ENCODE results near the gene MUSK.

The MUSK gene

DNA sequence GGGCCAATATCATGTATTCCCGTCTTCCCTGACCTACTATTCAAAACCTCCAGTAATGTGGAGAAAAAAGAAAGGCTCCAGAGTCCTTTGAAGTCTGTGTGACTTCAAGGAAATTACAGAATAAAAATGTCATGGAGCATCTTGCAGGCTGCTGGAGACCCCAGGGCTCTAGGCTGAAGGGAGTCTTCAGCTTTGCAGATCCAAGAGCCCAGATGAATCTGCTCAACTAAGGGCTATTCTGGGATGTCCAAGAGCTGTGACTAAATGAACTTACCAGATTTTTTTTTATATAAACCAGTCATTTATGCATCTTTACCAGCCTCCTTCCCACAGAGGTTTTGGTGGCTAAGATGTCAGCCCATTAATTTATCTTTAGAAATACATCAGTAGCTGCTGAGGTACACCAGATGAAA lies 167.3 kb downstream of the MUSK start:
- DNase-seq (ENCODE audit: low read depth) = peak; percentile 71
- TF ChIP-seq, protein P1, sequence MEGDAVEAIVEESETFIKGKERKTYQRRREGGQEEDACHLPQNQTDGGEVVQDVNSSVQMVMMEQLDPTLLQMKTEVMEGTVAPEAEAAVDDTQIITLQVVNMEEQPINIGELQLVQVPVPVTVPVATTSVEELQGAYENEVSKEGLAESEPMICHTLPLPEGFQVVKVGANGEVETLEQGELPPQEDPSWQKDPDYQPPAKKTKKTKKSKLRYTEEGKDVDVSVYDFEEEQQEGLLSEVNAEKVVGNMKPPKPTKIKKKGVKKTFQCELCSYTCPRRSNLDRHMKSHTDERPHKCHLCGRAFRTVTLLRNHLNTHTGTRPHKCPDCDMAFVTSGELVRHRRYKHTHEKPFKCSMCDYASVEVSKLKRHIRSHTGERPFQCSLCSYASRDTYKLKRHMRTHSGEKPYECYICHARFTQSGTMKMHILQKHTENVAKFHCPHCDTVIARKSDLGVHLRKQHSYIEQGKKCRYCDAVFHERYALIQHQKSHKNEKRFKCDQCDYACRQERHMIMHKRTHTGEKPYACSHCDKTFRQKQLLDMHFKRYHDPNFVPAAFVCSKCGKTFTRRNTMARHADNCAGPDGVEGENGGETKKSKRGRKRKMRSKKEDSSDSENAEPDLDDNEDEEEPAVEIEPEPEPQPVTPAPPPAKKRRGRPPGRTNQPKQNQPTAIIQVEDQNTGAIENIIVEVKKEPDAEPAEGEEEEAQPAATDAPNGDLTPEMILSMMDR (conservative IDR thresholded peaks at IDR 0.05; ENCODE audit: control insufficient read depth, insufficient read depth, low read depth, low read length) = no peak
- no peak overlapping the region for H3K4me3 ChIP-seq (ENCODE audit: control insufficient read depth, low read depth, low read length)

DNA sequence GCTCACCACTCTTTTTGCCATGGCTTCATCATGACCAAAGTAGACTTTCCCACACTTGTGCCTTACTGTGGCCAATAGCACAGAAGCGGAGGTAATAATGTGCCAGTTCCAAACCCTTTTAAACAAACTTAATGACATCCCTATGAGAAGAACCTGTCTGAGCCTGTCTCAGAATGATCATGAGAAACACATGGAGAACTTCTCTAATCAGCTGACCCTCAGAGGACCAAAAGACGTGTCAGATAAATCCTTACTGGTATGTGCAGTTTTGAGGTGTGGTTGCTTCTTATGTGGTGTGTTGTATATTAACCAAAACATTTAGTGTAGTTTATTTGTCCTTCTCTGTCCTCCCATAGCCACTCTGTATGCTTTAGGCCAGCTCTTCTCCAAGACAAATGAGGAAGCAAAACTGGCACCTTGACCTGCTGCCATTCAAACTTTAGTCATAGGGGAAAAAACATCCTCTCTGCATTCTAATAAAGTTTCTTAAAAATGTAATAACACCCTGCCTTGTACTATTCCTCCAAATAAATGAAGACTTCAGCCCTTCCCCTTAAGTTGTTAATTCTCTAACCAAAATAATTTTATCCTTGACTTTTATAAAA lies 168.9 kb downstream of the MUSK start:
- no peak overlapping the region for H3K4me3 ChIP-seq (ENCODE audit: control insufficient read depth, low read depth, low read length)
- DNase-seq (ENCODE audit: low read depth) = no peak
- TF ChIP-seq, protein P1 (conservative IDR thresholded peaks at IDR 0.05; ENCODE audit: control insufficient read depth, insufficient read depth, low read depth, low read length) = no peak

DNA sequence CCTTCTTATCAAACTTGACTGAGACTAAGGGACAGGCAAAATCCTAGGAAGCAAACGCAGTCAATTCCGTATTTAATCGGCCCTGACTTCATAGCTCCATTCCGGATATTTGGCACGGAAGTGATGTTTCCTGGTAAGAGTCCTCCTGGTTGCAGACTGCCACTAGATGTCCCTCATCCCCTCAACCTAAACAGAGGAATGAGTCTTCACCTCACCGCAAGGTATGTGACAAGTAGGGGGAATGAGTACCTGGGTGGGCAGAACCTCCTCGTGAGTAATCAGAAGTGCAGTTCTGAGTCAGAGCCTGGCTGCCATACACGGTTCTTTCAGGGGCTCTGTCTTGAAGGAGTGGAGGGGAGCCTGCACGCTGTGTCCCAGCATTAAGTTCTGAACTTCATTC lies 173.6 kb downstream of the MUSK start:
- H3K4me3 ChIP-seq (ENCODE audit: control insufficient read depth, low read depth, low read length) = no peak overlapping the region

DNA sequence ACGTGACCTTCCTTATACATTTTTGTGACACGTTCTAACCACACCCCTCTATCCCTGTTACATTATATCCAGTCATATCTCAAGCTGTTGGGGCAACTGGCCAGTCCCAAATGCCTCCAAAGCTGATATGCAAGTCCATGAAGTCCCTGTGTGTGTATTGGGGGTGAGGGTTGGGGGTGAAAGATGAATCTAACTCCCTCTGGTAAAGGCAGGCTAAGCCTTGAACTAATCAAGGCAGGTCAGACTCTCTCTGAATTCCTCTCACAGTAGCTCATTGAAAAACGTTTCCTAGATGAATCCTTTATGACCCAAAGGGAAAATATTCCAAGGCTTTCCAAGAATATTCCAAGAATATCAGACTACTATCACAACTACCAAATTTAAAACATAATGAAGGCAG lies 174.4 kb downstream of the MUSK start:
- TF ChIP-seq, protein P1 (conservative IDR thresholded peaks at IDR 0.05; ENCODE audit: control insufficient read depth, insufficient read depth, low read depth, low read length) = no peak
- no peak overlapping the region for H3K4me3 ChIP-seq (ENCODE audit: control insufficient read depth, low read depth, low read length)
- no peak for DNase-seq (ENCODE audit: low read depth)

More for the DNA sequence above, 173.6 kb downstream of the MUSK start:
- DNase-seq (ENCODE audit: low read depth) = no peak
- TF ChIP-seq, protein P1 (conservative IDR thresholded peaks at IDR 0.05; ENCODE audit: control insufficient read depth, insufficient read depth, low read depth, low read length) = no peak

DNA sequence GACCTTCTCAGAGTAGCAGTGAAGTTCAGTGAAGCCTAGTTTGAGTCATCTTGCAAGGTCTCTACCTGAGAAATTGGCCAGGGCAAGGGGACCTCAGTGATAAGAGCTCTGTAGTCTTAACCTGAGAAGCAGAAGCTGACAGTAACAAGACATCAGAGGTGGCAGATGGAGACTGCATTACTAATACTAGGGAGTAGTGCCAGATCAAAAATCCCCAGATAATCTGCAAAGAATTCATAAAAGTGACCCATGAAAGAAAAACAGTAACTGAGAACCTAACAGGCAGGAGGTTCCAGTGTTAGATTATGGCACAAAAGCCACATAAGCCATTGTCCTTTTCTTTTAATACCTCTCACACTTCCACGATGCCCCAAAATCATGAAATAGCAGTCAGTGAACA lies 175.5 kb downstream of the MUSK start:
- TF ChIP-seq, protein P1 (conservative IDR thresholded peaks at IDR 0.05; ENCODE audit: control insufficient read depth, insufficient read depth, low read depth, low read length) = no peak
- no peak overlapping the region for H3K4me3 ChIP-seq (ENCODE audit: control insufficient read depth, low read depth, low read length)
- no peak for DNase-seq (ENCODE audit: low read depth)

DNA sequence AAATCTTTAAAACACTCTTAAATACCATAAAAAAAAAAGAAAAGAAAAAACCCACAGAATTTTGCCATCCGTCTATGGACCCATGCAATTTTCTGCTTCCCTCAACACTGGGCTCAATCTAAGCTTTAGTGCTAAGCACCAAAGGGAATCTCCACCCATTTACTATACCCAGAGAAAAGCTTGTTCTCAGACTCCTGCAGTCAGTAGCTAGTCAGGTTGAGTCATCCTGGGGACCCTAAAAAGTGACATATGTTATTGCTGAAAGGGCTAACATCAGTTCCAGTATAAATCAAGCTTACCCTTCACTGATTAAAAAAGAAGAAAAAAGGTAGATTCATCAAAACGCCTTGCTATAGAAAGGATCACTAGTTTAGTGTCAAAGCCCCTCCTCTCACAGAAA lies 177.6 kb downstream of the MUSK start:
- H3K4me3 ChIP-seq (ENCODE audit: control insufficient read depth, low read depth, low read length) = no peak overlapping the region
- no peak for DNase-seq (ENCODE audit: low read depth)
- TF ChIP-seq, protein P1 (conservative IDR thresholded peaks at IDR 0.05; ENCODE audit: control insufficient read depth, insufficient read depth, low read depth, low read length) = no peak

DNA sequence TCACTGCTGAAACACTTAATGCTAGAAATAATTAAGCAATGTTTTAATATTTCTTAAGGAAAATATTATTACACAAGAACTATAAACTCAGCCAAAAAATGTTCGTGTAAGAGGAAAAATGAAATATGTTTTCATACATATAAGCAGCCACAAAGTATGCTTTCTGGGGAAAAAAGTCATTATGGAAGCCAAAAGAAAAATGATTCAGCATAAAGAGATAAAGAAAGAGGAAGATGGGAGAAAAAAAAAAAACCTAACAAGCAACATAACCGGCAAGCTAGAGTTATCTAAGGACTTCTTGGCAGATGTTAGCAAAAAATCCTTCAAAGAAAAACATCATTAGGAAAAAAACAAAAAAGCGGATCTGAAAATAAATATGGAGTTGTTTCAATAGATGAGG lies 179.1 kb downstream of the MUSK start:
- H3K4me3 ChIP-seq (ENCODE audit: control insufficient read depth, low read depth, low read length) = no peak overlapping the region
- DNase-seq (ENCODE audit: low read depth) = peak; percentile 42
- TF ChIP-seq, protein P1 (conservative IDR thresholded peaks at IDR 0.05; ENCODE audit: control insufficient read depth, insufficient read depth, low read depth, low read length) = no peak

All from fibroblast of mammary gland (primary cell).